ENCODE measurements around the gene TLE4. TPM values are rescaled to one million over a fixed set of nuclear protein-coding genes. Genes with fewer than 3 reads are reported as not detected.
A peak's percentile ranks its signal among the peaks of the same experiment; 100 is the strongest.

The TLE4 gene
- total RNA-seq, 1 donor from 2014 or later: 62.6 TPM

DNA sequence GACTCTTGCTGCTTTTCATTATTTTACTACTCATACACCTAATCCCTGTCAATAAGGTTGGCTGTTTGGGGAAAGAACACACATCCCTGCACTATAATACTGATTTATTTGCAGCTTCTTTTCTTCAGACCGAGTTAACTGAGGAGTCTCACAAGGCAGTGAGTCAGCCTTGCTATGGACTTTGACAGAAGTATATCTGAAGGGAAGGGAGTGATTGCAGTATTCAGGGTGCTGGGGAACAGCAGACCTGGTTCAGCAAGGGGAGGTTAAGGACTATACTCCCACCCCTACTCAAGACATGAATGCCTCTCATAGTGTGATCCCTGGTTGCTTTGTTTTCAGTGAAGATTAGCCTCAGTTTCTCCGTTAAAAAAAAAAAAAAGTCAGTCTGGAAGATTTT lies 99.8 kb downstream of the TLE4 start:
- ATAC-seq (ENCODE audit: low read depth): no peak
- no peaks in the 10 kb centered on the region for H3K27me3 Mint-ChIP-seq
- ChIA-PET POLR2A (no interaction called here), CTCF (no interaction called here)
- no peaks in the 10 kb centered on the region for H3K9me3 Mint-ChIP-seq
- peak overlapping the region; percentile 20 for H3K4me3 Mint-ChIP-seq
- intact Hi-C loops (cut with micrococcal nuclease): no loop called here
- peaks cover 44% of the 10 kb centered on the region for H3K36me3 Mint-ChIP-seq (ENCODE audit: low read depth)
- H3K4me1 Mint-ChIP-seq: peaks cover 38% of the 10 kb centered on the region
- no peak overlapping the region for H3K27ac Mint-ChIP-seq
- TF ChIP-seq, protein P1, sequence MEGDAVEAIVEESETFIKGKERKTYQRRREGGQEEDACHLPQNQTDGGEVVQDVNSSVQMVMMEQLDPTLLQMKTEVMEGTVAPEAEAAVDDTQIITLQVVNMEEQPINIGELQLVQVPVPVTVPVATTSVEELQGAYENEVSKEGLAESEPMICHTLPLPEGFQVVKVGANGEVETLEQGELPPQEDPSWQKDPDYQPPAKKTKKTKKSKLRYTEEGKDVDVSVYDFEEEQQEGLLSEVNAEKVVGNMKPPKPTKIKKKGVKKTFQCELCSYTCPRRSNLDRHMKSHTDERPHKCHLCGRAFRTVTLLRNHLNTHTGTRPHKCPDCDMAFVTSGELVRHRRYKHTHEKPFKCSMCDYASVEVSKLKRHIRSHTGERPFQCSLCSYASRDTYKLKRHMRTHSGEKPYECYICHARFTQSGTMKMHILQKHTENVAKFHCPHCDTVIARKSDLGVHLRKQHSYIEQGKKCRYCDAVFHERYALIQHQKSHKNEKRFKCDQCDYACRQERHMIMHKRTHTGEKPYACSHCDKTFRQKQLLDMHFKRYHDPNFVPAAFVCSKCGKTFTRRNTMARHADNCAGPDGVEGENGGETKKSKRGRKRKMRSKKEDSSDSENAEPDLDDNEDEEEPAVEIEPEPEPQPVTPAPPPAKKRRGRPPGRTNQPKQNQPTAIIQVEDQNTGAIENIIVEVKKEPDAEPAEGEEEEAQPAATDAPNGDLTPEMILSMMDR (IDR thresholded peaks at IDR 0.05): no peak
- DNase-seq: no peak

DNA sequence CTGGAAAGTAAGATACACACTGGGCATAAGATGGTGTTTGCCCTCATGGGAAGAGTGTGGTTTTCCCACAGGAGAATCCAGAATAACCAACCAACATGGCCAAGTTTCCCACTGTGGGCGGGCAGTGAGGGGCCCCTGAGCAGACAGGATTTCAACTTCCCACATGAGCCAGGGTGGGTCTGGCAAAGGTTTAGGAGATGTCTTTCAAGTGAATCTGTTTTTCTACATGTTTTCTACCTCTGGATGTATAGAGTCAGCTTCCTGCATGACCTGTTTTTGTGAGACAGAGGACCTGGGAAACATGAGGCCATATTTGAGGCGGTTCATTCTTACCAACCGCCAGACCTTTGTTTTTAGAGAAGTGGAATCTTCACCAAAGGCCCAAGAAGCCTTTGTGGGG lies 100.5 kb downstream of the TLE4 start:
- Mint-ChIP-seq H3K27me3 (no peaks in the 10 kb centered on the region), H3K27ac (no peak overlapping the region), H3K4me1 (peaks cover 38% of the 10 kb centered on the region), H3K4me3 (no peak overlapping the region), H3K36me3 (ENCODE audit: low read depth) (peaks cover 41% of the 10 kb centered on the region), H3K9me3 (no peaks in the 10 kb centered on the region)
- ATAC-seq (ENCODE audit: low read depth): no peak
- intact Hi-C loops (cut with micrococcal nuclease): no loop called here
- DNase-seq: no peak
- TF ChIP-seq, protein P1 (IDR thresholded peaks at IDR 0.05): no peak
- ChIA-PET POLR2A (interaction anchor here (1.2 kb wide), 1 partner anchor 100 kb away, joined by 3 read pairs; the partner anchor contains the start of gene TLE4), CTCF (no interaction called here)

DNA sequence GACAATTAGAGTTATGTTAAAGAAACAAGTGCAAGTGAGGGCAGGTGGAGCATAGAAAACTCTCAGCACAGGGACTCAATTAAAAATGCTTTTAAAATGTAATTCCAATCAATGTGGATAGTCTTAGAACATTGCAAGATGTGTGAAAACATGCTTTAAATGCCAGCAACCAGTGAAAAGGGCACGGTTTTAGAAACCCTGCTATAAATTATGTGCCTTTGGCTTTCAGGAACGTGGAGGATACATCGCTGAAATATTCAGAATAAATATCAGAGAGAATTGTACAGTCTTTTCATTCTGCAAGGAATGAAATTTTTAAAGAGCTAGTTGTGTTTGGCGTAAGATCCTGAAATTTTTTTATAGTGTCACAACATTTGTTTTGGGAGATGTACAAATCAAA lies 101.1 kb downstream of the TLE4 start:
- peaks cover 41% of the 10 kb centered on the region for H3K36me3 Mint-ChIP-seq (ENCODE audit: low read depth)
- no peaks in the 10 kb centered on the region for H3K9me3 Mint-ChIP-seq
- peaks cover 38% of the 10 kb centered on the region for H3K4me1 Mint-ChIP-seq
- TF ChIP-seq, protein P1 (IDR thresholded peaks at IDR 0.05): no peak
- ChIA-PET CTCF (no interaction called here), POLR2A (interaction anchor here (1.2 kb wide), 1 partner anchor 101 kb away, joined by 3 read pairs; the partner anchor contains the start of gene TLE4)
- intact Hi-C loops (cut with micrococcal nuclease): no loop called here
- H3K27ac Mint-ChIP-seq: no peak overlapping the region
- ATAC-seq (ENCODE audit: low read depth) (no peak), DNase-seq (no peak)
- no peaks in the 10 kb centered on the region for H3K27me3 Mint-ChIP-seq
- no peak overlapping the region for H3K4me3 Mint-ChIP-seq

DNA sequence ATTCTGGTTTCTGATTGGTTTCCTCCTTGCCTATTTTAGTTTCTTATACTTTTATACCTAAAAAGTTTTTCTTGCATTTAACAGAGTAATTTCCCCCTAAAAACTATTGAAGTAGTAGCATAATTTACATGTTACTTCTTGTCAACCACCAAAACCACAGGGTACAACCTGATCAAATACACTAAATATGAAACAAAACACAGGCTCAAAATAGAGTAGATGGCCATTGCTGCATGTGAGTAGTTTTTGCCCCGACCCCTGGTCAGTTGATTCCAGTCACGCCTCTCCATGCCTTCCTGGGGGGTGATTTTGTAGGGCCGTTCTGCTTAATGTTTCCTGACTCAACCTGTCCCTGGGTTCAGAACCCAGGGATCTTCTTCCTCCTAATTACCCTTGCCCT lies 101.8 kb downstream of the TLE4 start:
- Mint-ChIP-seq H3K4me1 (peaks cover 38% of the 10 kb centered on the region), H3K36me3 (ENCODE audit: low read depth) (peaks cover 39% of the 10 kb centered on the region), H3K4me3 (peak overlapping the region; percentile 21), H3K9me3 (no peaks in the 10 kb centered on the region), H3K27ac (no peak overlapping the region), H3K27me3 (no peaks in the 10 kb centered on the region)
- DNase-seq (no peak), ATAC-seq (ENCODE audit: low read depth) (no peak)
- intact Hi-C loops (cut with micrococcal nuclease): no loop called here
- POLR2A ChIA-PET: no interaction called here
- TF ChIP-seq, protein P1 (IDR thresholded peaks at IDR 0.05): no peak
- CTCF ChIA-PET: no interaction called here

DNA sequence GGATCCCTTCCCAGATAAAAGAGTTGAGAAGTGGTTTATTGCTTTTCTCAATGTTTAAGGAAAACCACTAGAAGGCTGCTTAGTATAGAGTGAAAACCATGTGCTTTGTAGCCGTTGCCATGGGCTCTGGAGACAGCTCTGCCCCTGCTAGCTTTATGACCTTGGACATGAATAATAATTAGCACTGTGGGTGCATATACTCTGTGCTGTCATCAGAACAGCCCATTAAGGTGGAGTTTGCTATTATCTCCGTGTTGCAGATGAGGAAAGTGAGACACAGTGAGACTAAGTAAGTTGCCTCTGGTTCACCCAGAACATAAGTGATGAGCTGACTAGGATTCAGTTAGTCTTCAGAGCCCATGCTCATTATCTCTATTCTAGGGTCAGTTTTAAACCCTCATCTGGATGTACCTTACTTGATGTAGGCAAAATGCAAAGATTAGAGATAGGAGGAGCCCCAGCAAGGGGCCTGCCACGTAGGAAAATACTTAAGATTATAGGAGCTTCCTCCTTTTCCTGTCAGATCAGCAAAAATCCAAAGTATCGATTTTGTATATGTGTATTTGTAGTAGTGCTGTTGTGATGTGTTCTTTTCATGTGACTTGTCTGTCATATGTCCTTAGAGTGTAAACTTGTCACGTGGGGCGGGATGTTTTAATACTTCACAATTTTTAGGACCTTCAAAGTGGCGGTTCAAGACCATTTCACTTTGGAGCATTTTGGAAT lies 102.5 kb downstream of the TLE4 start:
- ATAC-seq (ENCODE audit: low read depth): no peak
- no peaks in the 10 kb centered on the region for H3K27me3 Mint-ChIP-seq
- no peak overlapping the region for H3K27ac Mint-ChIP-seq
- intact Hi-C loops (cut with micrococcal nuclease): no loop called here
- H3K9me3 Mint-ChIP-seq: no peaks in the 10 kb centered on the region
- POLR2A ChIA-PET: no interaction called here
- CTCF ChIA-PET: no interaction called here
- peaks cover 38% of the 10 kb centered on the region for H3K4me1 Mint-ChIP-seq
- peak overlapping the region; percentile 21 for H3K4me3 Mint-ChIP-seq
- TF ChIP-seq, protein P1 (IDR thresholded peaks at IDR 0.05): no peak
- DNase-seq: no peak
- peaks cover 36% of the 10 kb centered on the region for H3K36me3 Mint-ChIP-seq (ENCODE audit: low read depth)

Data from activated B cell treated with CpG ODN at 0.5 μM for 24 hours (primary cell).